Trophoblast cell (in vitro differentiated cells and primary cell): ENCODE measurements around the gene AGER.

Source experiments
- DNase-seq, 2 donors: peaks; one replicate each; pipeline ENCODE4 v3.0.0-alpha.2; 2016
- H2AFZ ChIP-seq: 2 replicates; pipeline ENCODE4 v1.6.1; 2013; ENCODE audit warnings: low read length, moderate library complexity, mild to moderate bottlenecking; ENCODE audit not compliant: insufficient read depth, poor library complexity
- H2AK5ac ChIP-seq: 2 replicates; pipeline ENCODE4 v1.6.1; 2013; ENCODE audit warnings: mild to moderate bottlenecking, low read length
- H2BK120ac ChIP-seq: 2 replicates; pipeline ENCODE4 v1.6.1; 2013; ENCODE audit warnings: low read length, mild to moderate bottlenecking, moderate library complexity; ENCODE audit not compliant: insufficient read depth, poor library complexity
- H2BK12ac ChIP-seq: 2 replicates; pipeline ENCODE4 v1.6.1; 2013; ENCODE audit warnings: mild to moderate bottlenecking, low read length, moderate library complexity
- H2BK5ac ChIP-seq: 2 replicates; pipeline ENCODE4 v1.6.1; 2013; ENCODE audit warnings: low read length, low read depth, moderate library complexity, mild to moderate bottlenecking; ENCODE audit not compliant: poor library complexity
- H3K14ac ChIP-seq: 2 replicates; pipeline ENCODE4 v1.6.1; 2013; ENCODE audit warnings: mild to moderate bottlenecking, low read length
- H3K18ac ChIP-seq: 2 replicates; pipeline ENCODE4 v1.6.1; 2013; ENCODE audit warnings: mild to moderate bottlenecking, low read length
- H3K23ac ChIP-seq: 2 replicates; pipeline ENCODE4 v1.6.1; 2013; ENCODE audit warnings: low read length
- H3K27ac ChIP-seq: 2 replicates; pipeline ENCODE4 v1.5.1; 2013; ENCODE audit warnings: low read depth, mild to moderate bottlenecking, inconsistent platforms, low read length, moderate library complexity
- H3K27me3 ChIP-seq: 2 replicates; pipeline ENCODE4 v1.6.1; 2013; ENCODE audit warnings: inconsistent platforms, mild to moderate bottlenecking, low read length, moderate library complexity; ENCODE audit not compliant: insufficient read depth
- H3K36me3 ChIP-seq, 2 experiments: 1 replicate in 1 of 2; 2 replicates in 1 of 2; pipeline ENCODE4 v1.6.1; 2013; ENCODE audit warnings: low read length in 2 of 2, mild to moderate bottlenecking in 2 of 2, moderate library complexity in 1 of 2; ENCODE audit not compliant: insufficient read depth in 2 of 2, control insufficient read depth in 1 of 2
- H3K4ac ChIP-seq: 2 replicates; pipeline ENCODE4 v1.6.1; 2013; ENCODE audit warnings: low read depth, mild to moderate bottlenecking, low read length, moderate library complexity
- H3K4me1 ChIP-seq, 2 experiments: 1 replicate in 1 of 2; 2 replicates in 1 of 2; pipeline ENCODE4 v1.6.1; 2013; ENCODE audit warnings: low read length in 2 of 2, mild to moderate bottlenecking in 2 of 2, moderate library complexity in 1 of 2; ENCODE audit not compliant: insufficient read depth in 2 of 2, control insufficient read depth in 1 of 2
- H3K4me2 ChIP-seq: 2 replicates; pipeline ENCODE4 v1.6.1; 2013; ENCODE audit warnings: inconsistent platforms, mild to moderate bottlenecking, low read length, moderate library complexity
- H3K4me3 ChIP-seq: 2 replicates; pipeline ENCODE4 v1.5.1; 2013; ENCODE audit warnings: mild to moderate bottlenecking, low read depth, low read length, inconsistent platforms
- H3K79me1 ChIP-seq: one replicate; pipeline ENCODE4 v1.6.1; 2013; ENCODE audit warnings: low read length
- H3K79me2 ChIP-seq: 2 replicates; pipeline ENCODE4 v1.6.1; 2013; ENCODE audit warnings: low read length, mild to moderate bottlenecking; ENCODE audit not compliant: control insufficient read depth, insufficient read depth, poor library complexity
- H3K9ac ChIP-seq: 2 replicates; pipeline ENCODE4 v1.6.1; 2013; ENCODE audit warnings: mild to moderate bottlenecking, low read length
- H3K9me3 ChIP-seq: 2 replicates; pipeline ENCODE4 v1.6.1; 2013; ENCODE audit warnings: low read depth, mild to moderate bottlenecking, control low read depth, inconsistent platforms, low read length; ENCODE audit not compliant: insufficient read depth
- H4K12ac ChIP-seq: 2 replicates; pipeline ENCODE4 v1.6.1; 2013; ENCODE audit warnings: low read depth, mild to moderate bottlenecking, low read length, moderate library complexity
- H4K8ac ChIP-seq: 2 replicates; pipeline ENCODE4 v1.6.1; 2013; ENCODE audit warnings: low read depth, mild to moderate bottlenecking, low read length, moderate library complexity
- H4K91ac ChIP-seq: one replicate; pipeline ENCODE4 v1.6.1; 2013; ENCODE audit warnings: low read depth, mild to moderate bottlenecking, low read length, moderate library complexity
- WGBS: extraction: QIAGEN DNeasy Blood & Tissue Kit; methylation state at CpG from one replicate; pipeline ENCODE4 v1.1.7; 2013; ENCODE audit warnings: missing lambda C conversion rate; ENCODE audit not compliant: insufficient read length, insufficient coverage; ENCODE audit errors: extremely low coverage; 5-methylcytosine and 5-hydroxymethylcytosine counted together

The AGER gene

GRCh38 chr6:32181148-32181702 is 2.8 kb downstream of the AGER start:
- no peak overlapping the region for H4K91ac ChIP-seq
- no peak overlapping the region for H3K4me3 ChIP-seq
- peaks cover 0 to 17% of the 10 kb centered on the region in 2 experiments for H3K4me1 ChIP-seq
- peaks cover 2% of the 10 kb centered on the region for H3K79me2 ChIP-seq
- H3K27ac ChIP-seq: no peak overlapping the region
- no peak overlapping the region for H3K4ac ChIP-seq
- no CpG with 5 or more reads among the region's 15 CpGs for WGBS
- H3K36me3 ChIP-seq: peaks cover 29 to 36% of the 10 kb centered on the region in 2 experiments
- H2AK5ac ChIP-seq: no peak overlapping the region
- no peaks in the 10 kb centered on the region for H3K9me3 ChIP-seq
- H4K8ac ChIP-seq: no peak overlapping the region
- no peak overlapping the region for H3K14ac ChIP-seq
- no peak overlapping the region for H2BK12ac ChIP-seq
- H4K12ac ChIP-seq: no peak overlapping the region
- no peak for DNase-seq
- H3K9ac ChIP-seq: no peak overlapping the region
- no peak overlapping the region for H2BK5ac ChIP-seq
- no peak overlapping the region for H3K23ac ChIP-seq
- H3K4me2 ChIP-seq: no peak overlapping the region
- H3K27me3 ChIP-seq: no peaks in the 10 kb centered on the region
- H2BK120ac ChIP-seq: no peak overlapping the region
- no peak overlapping the region for H3K18ac ChIP-seq
- H2AFZ ChIP-seq: no peak overlapping the region
- peaks cover 10% of the 10 kb centered on the region for H3K79me1 ChIP-seq

- H2AFZ ChIP-seq: no peak overlapping the region
- H3K18ac ChIP-seq: no peak overlapping the region
- WGBS: no CpG with 5 or more reads among the region's 10 CpGs
- H2AK5ac ChIP-seq: no peak overlapping the region
- no peak overlapping the region for H2BK120ac ChIP-seq
- H3K4me2 ChIP-seq: no peak overlapping the region
- H3K79me1 ChIP-seq: peaks cover 14% of the 10 kb centered on the region
- H3K23ac ChIP-seq: no peak overlapping the region
- no peak overlapping the region for H3K4me3 ChIP-seq
- H4K8ac ChIP-seq: no peak overlapping the region
- H3K9ac ChIP-seq: no peak overlapping the region
- peaks cover 4 to 20% of the 10 kb centered on the region in 2 experiments for H3K4me1 ChIP-seq
- H4K91ac ChIP-seq: no peak overlapping the region
- H3K4ac ChIP-seq: no peak overlapping the region
- no peak overlapping the region for H2BK5ac ChIP-seq
- H3K36me3 ChIP-seq: peaks cover 26 to 36% of the 10 kb centered on the region in 2 experiments
- H3K9me3 ChIP-seq: no peaks in the 10 kb centered on the region
- no peak overlapping the region for H3K27ac ChIP-seq
- H3K27me3 ChIP-seq: no peaks in the 10 kb centered on the region
- no peak overlapping the region for H4K12ac ChIP-seq
- H3K14ac ChIP-seq: no peak overlapping the region
- H2BK12ac ChIP-seq: no peak overlapping the region
- peaks cover 10% of the 10 kb centered on the region for H3K79me2 ChIP-seq
- no peak for DNase-seq
Measured at GRCh38 chr6:32179766-32180405, 4.2 kb downstream of the AGER start.

GRCh38 chr6:32178547-32179440 is 5.3 kb downstream of the AGER start:
- peaks cover 10% of the 10 kb centered on the region for H3K79me2 ChIP-seq
- peaks cover 4 to 21% of the 10 kb centered on the region in 2 experiments for H3K4me1 ChIP-seq
- no peak overlapping the region for H2BK120ac ChIP-seq
- no peaks in the 10 kb centered on the region for H3K27me3 ChIP-seq
- H3K36me3 ChIP-seq: peaks cover 26 to 32% of the 10 kb centered on the region in 2 experiments
- no peaks in the 10 kb centered on the region for H3K9me3 ChIP-seq
- peak overlapping the region; percentile 28 for H3K9ac ChIP-seq
- H4K8ac ChIP-seq: peak overlapping the region; percentile 44
- H3K14ac ChIP-seq: peak overlapping the region; percentile 33
- peak overlapping the region; percentile 10 for H3K18ac ChIP-seq
- peaks cover 14% of the 10 kb centered on the region for H3K79me1 ChIP-seq
- peak overlapping the region; percentile 60 for H3K4me2 ChIP-seq
- peak overlapping the region; percentile 4 for H2AK5ac ChIP-seq
- no peak overlapping the region for H4K12ac ChIP-seq
- no peak overlapping the region for H3K27ac ChIP-seq
- peak overlapping the region; percentile 16 for H3K4ac ChIP-seq
- 95% methylated on average over 1 of the region's 24 CpGs for WGBS
- H2AFZ ChIP-seq: peak overlapping the region; percentile 38
- peak overlapping the region; percentile 72 for H3K4me3 ChIP-seq
- H2BK12ac ChIP-seq: no peak overlapping the region
- peak overlapping the region; percentile 59 for H4K91ac ChIP-seq
- no peak overlapping the region for H2BK5ac ChIP-seq
- H3K23ac ChIP-seq: peak overlapping the region; percentile 19
- peak in 1 of 2 donors; percentile 13 for DNase-seq

GRCh38 chr6:32177788-32178546 is 6.1 kb downstream of the AGER start, which contains the start of gene RNF5:
Gene RNF5 (plus strand): TSS chr6:32178405. CDS start chr6:32178512, 107 bp downstream.
- Histone ChIP-seq H4K91ac (peak within 1 kb of the TSS; percentile 86), H3K23ac (peak within 1 kb of the TSS; percentile 19), H3K27ac (peak within 1 kb of the TSS; percentile 91), H3K18ac (peak within 1 kb of the TSS; percentile 55), H3K79me2 (peaks cover 10% of the 10 kb centered on the region), H2AK5ac (peak within 1 kb of the TSS; percentile 4), H2BK120ac (peak within 1 kb of the TSS; percentile 53), H3K4me3 (peak within 1 kb of the TSS; percentile 72), H3K4ac (peak within 1 kb of the TSS; percentile 58), H2AFZ (peak within 1 kb of the TSS; percentile 38), H3K9ac (peak within 1 kb of the TSS; percentile 75), H2BK5ac (peak within 1 kb of the TSS; percentile 62), H3K14ac (peak within 1 kb of the TSS; percentile 76), H3K9me3 (no peaks in the 10 kb centered on the region), H4K8ac (peak within 1 kb of the TSS; percentile 91), H3K36me3 (peaks cover 20 to 24% of the 10 kb centered on the region in 2 experiments), H3K27me3 (no peaks in the 10 kb centered on the region), H3K4me1 (peaks cover 11 to 29% of the 10 kb centered on the region in 2 experiments), H4K12ac (peak within 1 kb of the TSS; percentile 65), H3K4me2 (peak within 1 kb of the TSS; percentile 79), H3K79me1 (peaks cover 14% of the 10 kb centered on the region), H2BK12ac (no peak within 1 kb of the TSS)
- peak; percentile 98 to 100 for DNase-seq
- no CpG with 5 or more reads among the region's 33 CpGs for WGBS
